ENCODE data around the gene GLG1. TPM values are rescaled to one million over a fixed set of nuclear protein-coding genes. Genes with fewer than 3 reads are reported as not detected.

GLG1 gene
- polyA plus RNA-seq, 1 donor from 2014 or later: 36.6 TPM

GRCh38 chr16:74578433-74578832 lies 28.5 kb downstream of the GLG1 start:
- Histone ChIP-seq H3K27ac (ENCODE audit: low read length) (no peak overlapping the region), H3K27me3 (ENCODE audit: insufficient read depth, low read depth, low read length) (no peaks in the 10 kb centered on the region), H3F3A (ENCODE audit: insufficient read depth, low read length, poor library complexity, severe bottlenecking) (no peaks in the 10 kb centered on the region), H4K20me1 (ENCODE audit: insufficient read depth) (no peaks in the 10 kb centered on the region), H3K4me3 (ENCODE audit: low read length) (no peak overlapping the region), H3K9ac (ENCODE audit: low read length) (no peak overlapping the region), H2AFZ (ENCODE audit: low read depth, low read length) (no peak overlapping the region), H3K36me3 (ENCODE audit: insufficient read depth, low read length) (no peaks in the 10 kb centered on the region), H3K4me2 (ENCODE audit: low read length) (no peak overlapping the region), H3K9me2 (ENCODE audit: insufficient read depth, low read length) (no peaks in the 10 kb centered on the region), H3K79me2 (replicated peaks; ENCODE audit: insufficient read depth, low read length) (peaks cover 31% of the 10 kb centered on the region), H3K9me3 (ENCODE audit: low read length) (no peaks in the 10 kb centered on the region)
- TF ChIP-seq TAF1 (IDR thresholded peaks at IDR 0.05; ENCODE audit: low read depth): no peak
- TF ChIP-seq RAD21 (conservative IDR thresholded peaks at IDR 0.05): no peak
- no peak for TF ChIP-seq SMC3 (conservative IDR thresholded peaks at IDR 0.05; ENCODE audit: poor library complexity)
- TF ChIP-seq, protein P1, sequence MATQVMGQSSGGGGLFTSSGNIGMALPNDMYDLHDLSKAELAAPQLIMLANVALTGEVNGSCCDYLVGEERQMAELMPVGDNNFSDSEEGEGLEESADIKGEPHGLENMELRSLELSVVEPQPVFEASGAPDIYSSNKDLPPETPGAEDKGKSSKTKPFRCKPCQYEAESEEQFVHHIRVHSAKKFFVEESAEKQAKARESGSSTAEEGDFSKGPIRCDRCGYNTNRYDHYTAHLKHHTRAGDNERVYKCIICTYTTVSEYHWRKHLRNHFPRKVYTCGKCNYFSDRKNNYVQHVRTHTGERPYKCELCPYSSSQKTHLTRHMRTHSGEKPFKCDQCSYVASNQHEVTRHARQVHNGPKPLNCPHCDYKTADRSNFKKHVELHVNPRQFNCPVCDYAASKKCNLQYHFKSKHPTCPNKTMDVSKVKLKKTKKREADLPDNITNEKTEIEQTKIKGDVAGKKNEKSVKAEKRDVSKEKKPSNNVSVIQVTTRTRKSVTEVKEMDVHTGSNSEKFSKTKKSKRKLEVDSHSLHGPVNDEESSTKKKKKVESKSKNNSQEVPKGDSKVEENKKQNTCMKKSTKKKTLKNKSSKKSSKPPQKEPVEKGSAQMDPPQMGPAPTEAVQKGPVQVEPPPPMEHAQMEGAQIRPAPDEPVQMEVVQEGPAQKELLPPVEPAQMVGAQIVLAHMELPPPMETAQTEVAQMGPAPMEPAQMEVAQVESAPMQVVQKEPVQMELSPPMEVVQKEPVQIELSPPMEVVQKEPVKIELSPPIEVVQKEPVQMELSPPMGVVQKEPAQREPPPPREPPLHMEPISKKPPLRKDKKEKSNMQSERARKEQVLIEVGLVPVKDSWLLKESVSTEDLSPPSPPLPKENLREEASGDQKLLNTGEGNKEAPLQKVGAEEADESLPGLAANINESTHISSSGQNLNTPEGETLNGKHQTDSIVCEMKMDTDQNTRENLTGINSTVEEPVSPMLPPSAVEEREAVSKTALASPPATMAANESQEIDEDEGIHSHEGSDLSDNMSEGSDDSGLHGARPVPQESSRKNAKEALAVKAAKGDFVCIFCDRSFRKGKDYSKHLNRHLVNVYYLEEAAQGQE (IDR thresholded peaks at IDR 0.05; ENCODE audit: borderline replicate concordance): no peak
- TF ChIP-seq CTCF (IDR thresholded peaks at IDR 0.05; ENCODE audit: poor library complexity, severe bottlenecking): no peak
- TF ChIP-seq POLR2AphosphoS5 (IDR thresholded peaks at IDR 0.05): no peak
- no peak for TF ChIP-seq MXI1 (conservative IDR thresholded peaks at IDR 0.05; ENCODE audit: poor library complexity, severe bottlenecking)
- TF ChIP-seq EZH2 (IDR thresholded peaks at IDR 0.05; ENCODE audit: borderline replicate concordance, insufficient read depth, low read length, poor library complexity, severe bottlenecking): no peak
- no peak for TF ChIP-seq EP300 (conservative IDR thresholded peaks at IDR 0.05; ENCODE audit: poor library complexity, severe bottlenecking)

GRCh38 chr16:74577882-74578366 lies 29.0 kb downstream of the GLG1 start:
- no peak for TF ChIP-seq RAD21 (conservative IDR thresholded peaks at IDR 0.05)
- TF ChIP-seq, protein P1 (IDR thresholded peaks at IDR 0.05; ENCODE audit: borderline replicate concordance): no peak
- no peak overlapping the region for H3K4me2 ChIP-seq (ENCODE audit: low read length)
- no peaks in the 10 kb centered on the region for H3K36me3 ChIP-seq (ENCODE audit: insufficient read depth, low read length)
- no peak overlapping the region for H3K4me3 ChIP-seq (ENCODE audit: low read length)
- H2AFZ ChIP-seq (ENCODE audit: low read depth, low read length): no peak overlapping the region
- H3K9me3 ChIP-seq (ENCODE audit: low read length): no peaks in the 10 kb centered on the region
- no peaks in the 10 kb centered on the region for H3K9me2 ChIP-seq (ENCODE audit: insufficient read depth, low read length)
- H4K20me1 ChIP-seq (ENCODE audit: insufficient read depth): no peaks in the 10 kb centered on the region
- no peaks in the 10 kb centered on the region for H3K27me3 ChIP-seq (ENCODE audit: insufficient read depth, low read depth, low read length)
- H3K79me2 ChIP-seq (replicated peaks; ENCODE audit: insufficient read depth, low read length): peaks cover 33% of the 10 kb centered on the region
- H3F3A ChIP-seq (ENCODE audit: insufficient read depth, low read length, poor library complexity, severe bottlenecking): no peaks in the 10 kb centered on the region
- H3K9ac ChIP-seq (ENCODE audit: low read length): no peak overlapping the region
- no peak overlapping the region for H3K27ac ChIP-seq (ENCODE audit: low read length)

All from neural cell (in vitro differentiated cells).